ENCODE results near the gene TAF11.

DNA sequence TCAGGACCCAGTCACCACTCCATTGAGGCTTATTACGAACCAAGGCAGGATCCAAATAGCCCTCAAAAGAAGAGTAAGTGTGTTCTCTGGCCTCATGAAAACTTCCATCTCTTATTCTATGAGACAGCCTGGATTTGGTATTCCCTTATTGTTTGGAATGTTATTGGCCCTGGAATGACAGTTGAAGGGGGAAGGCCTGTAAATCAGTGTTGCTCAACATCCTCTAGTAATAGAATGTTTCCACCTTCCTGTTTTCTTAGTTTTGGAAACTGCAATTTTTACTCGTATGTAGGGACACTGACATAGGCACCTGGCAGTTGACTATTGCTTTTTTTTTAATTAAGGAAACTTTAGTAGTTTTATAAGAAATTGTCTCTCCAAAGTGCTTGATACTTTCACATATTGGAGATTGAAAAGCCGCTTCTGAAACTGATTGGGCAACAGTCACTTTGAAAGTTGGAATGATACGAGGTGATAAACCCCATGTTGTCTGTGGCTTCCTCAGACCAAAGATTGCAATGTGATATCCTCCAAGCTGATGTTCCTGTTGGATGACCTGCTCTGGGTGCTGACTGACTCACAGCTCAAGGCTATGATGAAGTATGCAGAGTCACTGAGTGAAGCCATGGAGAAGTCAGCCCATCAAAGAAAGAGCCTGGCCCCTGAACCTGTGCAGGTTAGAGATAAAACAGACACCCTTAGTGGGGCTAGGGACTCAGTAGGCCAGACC is 52.9 kb downstream of the TAF11 start:
- TF ChIP-seq, protein P1, sequence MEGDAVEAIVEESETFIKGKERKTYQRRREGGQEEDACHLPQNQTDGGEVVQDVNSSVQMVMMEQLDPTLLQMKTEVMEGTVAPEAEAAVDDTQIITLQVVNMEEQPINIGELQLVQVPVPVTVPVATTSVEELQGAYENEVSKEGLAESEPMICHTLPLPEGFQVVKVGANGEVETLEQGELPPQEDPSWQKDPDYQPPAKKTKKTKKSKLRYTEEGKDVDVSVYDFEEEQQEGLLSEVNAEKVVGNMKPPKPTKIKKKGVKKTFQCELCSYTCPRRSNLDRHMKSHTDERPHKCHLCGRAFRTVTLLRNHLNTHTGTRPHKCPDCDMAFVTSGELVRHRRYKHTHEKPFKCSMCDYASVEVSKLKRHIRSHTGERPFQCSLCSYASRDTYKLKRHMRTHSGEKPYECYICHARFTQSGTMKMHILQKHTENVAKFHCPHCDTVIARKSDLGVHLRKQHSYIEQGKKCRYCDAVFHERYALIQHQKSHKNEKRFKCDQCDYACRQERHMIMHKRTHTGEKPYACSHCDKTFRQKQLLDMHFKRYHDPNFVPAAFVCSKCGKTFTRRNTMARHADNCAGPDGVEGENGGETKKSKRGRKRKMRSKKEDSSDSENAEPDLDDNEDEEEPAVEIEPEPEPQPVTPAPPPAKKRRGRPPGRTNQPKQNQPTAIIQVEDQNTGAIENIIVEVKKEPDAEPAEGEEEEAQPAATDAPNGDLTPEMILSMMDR (IDR thresholded peaks at IDR 0.05), result no peak
- no peak for TF ChIP-seq ZFX (IDR thresholded peaks at IDR 0.05; ENCODE audit: borderline replicate concordance)
